HG02970 (cell line): Measurements from ENCODE around the gene PYHIN1.

ENCODE experiments used
- ATAC-seq: cut with Tn5 transposase; IDR thresholded peaks from one replicate; pipeline ENCODE4 v1.9.1; 2021; ENCODE audit warnings: mild to moderate bottlenecking, moderate library complexity, moderate number of reproducible peaks; ENCODE audit not compliant: unreplicated experiment, low FRiP score

The PYHIN1 gene

GRCh38 chr1:159011751-159012150 lies 80.4 kb downstream of the PYHIN1 start:
- ATAC-seq: no peak

- ATAC-seq: peak; percentile 37
Measured at GRCh38 chr1:159012495-159012894, 81.1 kb downstream of the PYHIN1 start.

GRCh38 chr1:159014003-159014571 lies 82.7 kb downstream of the PYHIN1 start:
- ATAC-seq: no peak

GRCh38 chr1:159014851-159015250 lies 83.5 kb downstream of the PYHIN1 start:
- no peak for ATAC-seq

GRCh38 chr1:159015440-159015909 lies 84.1 kb downstream of the PYHIN1 start:
- peak; percentile 59 for ATAC-seq

GRCh38 chr1:159023723-159024122 lies 92.4 kb downstream of the PYHIN1 start:
- ATAC-seq: no peak

GRCh38 chr1:159025043-159025442 lies 93.7 kb downstream of the PYHIN1 start:
- ATAC-seq: no peak
